ENCODE results near the gene RNF10. TPM values are rescaled to one million over a fixed set of nuclear protein-coding genes. Genes with fewer than 3 reads are reported as not detected.

Gene RNF10
- total and polyA plus RNA-seq, 3 donors from 2014 or later = 307 to 370 (median 340) TPM

GRCh38 chr12:120573560-120573959 lies 39.4 kb downstream of the RNF10 start:
- TF ChIP-seq POLR2A (IDR thresholded peaks at IDR 0.05) (no peak), CTCF (IDR thresholded peaks at IDR 0.05) (no peak)
- Histone ChIP-seq H3K9me3 (no peaks in the 10 kb centered on the region), H3K4me3 (no peak overlapping the region), H3K36me3 (ENCODE audit: low read depth, missing control alignments) (peaks cover 4% of the 10 kb centered on the region), H3K27ac (no peak overlapping the region), H3K27me3 (no peaks in the 10 kb centered on the region), H3K4me1 (peaks cover 19% of the 10 kb centered on the region)
- no peak for DNase-seq
- intact Hi-C loops (cut with DNase I; ENCODE audit: low total_unique reads) = no loop called here
- 72 to 74% methylated on average over 6 of the region's 6 CpGs for WGBS, 2 donors

GRCh38 chr12:120574106-120574505 lies 40.0 kb downstream of the RNF10 start:
- H3K4me3 ChIP-seq = no peak overlapping the region
- peaks cover 19% of the 10 kb centered on the region for H3K4me1 ChIP-seq
- no peak for TF ChIP-seq CTCF (IDR thresholded peaks at IDR 0.05)
- no peak for TF ChIP-seq POLR2A (IDR thresholded peaks at IDR 0.05)
- H3K36me3 ChIP-seq (ENCODE audit: low read depth, missing control alignments) = peaks cover 4% of the 10 kb centered on the region
- no peaks in the 10 kb centered on the region for H3K27me3 ChIP-seq
- no peak overlapping the region for H3K27ac ChIP-seq
- H3K9me3 ChIP-seq = no peaks in the 10 kb centered on the region
- intact Hi-C loops (cut with DNase I; ENCODE audit: low total_unique reads) = no loop called here
- DNase-seq = no peak
- 39 to 64% methylated on average over 2 of the region's 2 CpGs for WGBS, 2 donors

- no peaks in the 10 kb centered on the region for H3K36me3 ChIP-seq (ENCODE audit: low read depth, missing control alignments)
- H3K4me3 ChIP-seq = no peak overlapping the region
- H3K9me3 ChIP-seq = no peaks in the 10 kb centered on the region
- H3K27me3 ChIP-seq = no peaks in the 10 kb centered on the region
- H3K4me1 ChIP-seq = peaks cover 21% of the 10 kb centered on the region
- 50 to 82% methylated on average over 1 of the region's 1 CpG for WGBS, 2 donors
- DNase-seq = no peak
- TF ChIP-seq CTCF (IDR thresholded peaks at IDR 0.05) = no peak
- TF ChIP-seq POLR2A (IDR thresholded peaks at IDR 0.05) = no peak
- no peak overlapping the region for H3K27ac ChIP-seq
- intact Hi-C loops (cut with DNase I; ENCODE audit: low total_unique reads) = no loop called here
These were observed 45.0 kb downstream of the RNF10 start for GRCh38 chr12:120579179-120579578.

- no peaks in the 10 kb centered on the region for H3K36me3 ChIP-seq (ENCODE audit: low read depth, missing control alignments)
- peak within 1 kb of the TSS; percentile 79 to 92 for H3K4me3 ChIP-seq
- no peaks in the 10 kb centered on the region for H3K9me3 ChIP-seq
- intact Hi-C loops (cut with DNase I; ENCODE audit: low total_unique reads) = loop anchor here (5.0 kb wide), 1 partner anchor 66 kb away; no protein-coding TSS in a partner anchor
- no peak for TF ChIP-seq CTCF (IDR thresholded peaks at IDR 0.05)
- TF ChIP-seq POLR2A (IDR thresholded peaks at IDR 0.05) = no peak
- peaks cover 22% of the 10 kb centered on the region for H3K4me1 ChIP-seq
- 0 to 1% methylated on average over 16 to 56 of the region's 56 CpGs for WGBS, 2 donors
- peak; percentile 98 for DNase-seq
- no peaks in the 10 kb centered on the region for H3K27me3 ChIP-seq
- no peak within 1 kb of the TSS for H3K27ac ChIP-seq
These were observed 46.9 kb downstream of the RNF10 start, which contains the start of gene POP5 for GRCh38 chr12:120580787-120581723. Gene POP5, minus strand, starts transcription at chr12:120581402. Its CDS starts 40 bp downstream, at chr12:120581362.
